HCT116 (cell line): Measurements from ENCODE around the gene RIPPLY2. TPM values are rescaled to one million over a fixed set of nuclear protein-coding genes. Genes with fewer than 3 reads are reported as not detected.

Source experiments
- ATAC-seq: fragments of 200-7000 bp; cut with Tn5 transposase; 2 replicates; pipeline ENCODE4 v1.9.1; 2020; ENCODE audit warnings: mild to moderate bottlenecking, moderate library complexity
- BruUV-seq: library from RNA; stranded (reverse); fragments of 400-500 nt; replicated peaks from 2 replicates; lab custom pipeline; 2021; lab: Mats Ljungman, UMichigan
- CTCF ChIA-PET: fragments of 300-600 bp; sonication (Branson Sonifier 250); formaldehyde crosslinking; loops from one replicate; lab custom pipeline; 2021; ENCODE audit warnings: antibody characterized with exemption; lab: Charles Lee
- POLR2A ChIA-PET: fragments of 300-600, 350-600 bp; sonication (Branson Sonifier 250); formaldehyde crosslinking; loops from one replicate; lab custom pipeline; 2021; ENCODE audit warnings: antibody characterized with exemption; lab: Charles Lee
- RAD21 ChIA-PET, 2 experiments: fragments of 300-600 bp; sonication (Branson Sonifier 250); formaldehyde crosslinking; loops; one replicate each; lab custom pipeline; 2023; ENCODE audit warnings: low total read pairs in 2 of 2; ENCODE audit not compliant: uncharacterized antibody in 2 of 2, unreplicated experiment in 2 of 2, low non-redundant PET in 1 of 2; lab: Charles Lee
- DNase-seq: peaks from one replicate; pipeline ENCODE4 v3.0.0-alpha.2; 2010; ENCODE audit warnings: low read depth, low spot score
- H2AFZ ChIP-seq: fragments of 200-600 bp; shearing (Covaris generic), sonication (generic); 2 replicates; pipeline ENCODE4 v1.6.1; 2017; ENCODE audit warnings: low read depth, mixed run types, mixed read lengths, antibody characterized with exemption, low read length; ENCODE audit not compliant: poor library complexity, severe bottlenecking
- H3K27ac ChIP-seq: 2 replicates; pipeline ENCODE4 v1.5.1; 2012; ENCODE audit warnings: low read depth, low read length
- H3K27me3 ChIP-seq: fragments of 200-600 bp; sonication (generic); 2 replicates; pipeline ENCODE4 v1.6.1; 2016; ENCODE audit warnings: mixed run types, low read length, mixed read lengths; ENCODE audit not compliant: insufficient read depth
- H3K36me3 ChIP-seq, 2 experiments: fragments of 200-500 bp in 1 of 2; fragments of 200-600 bp in 1 of 2; sonication (Bioruptor generic) in 1 of 2; sonication (generic) in 1 of 2; 2 replicates each; pipeline versions ENCODE4 v1.5.1 to v1.6.1; 2014 to 2016; ENCODE audit warnings: low read length in 2 of 2, inconsistent platforms in 1 of 2, mixed read lengths in 1 of 2, mixed run types in 1 of 2; ENCODE audit not compliant: insufficient read depth in 2 of 2, control insufficient read depth in 1 of 2
- H3K4me1 ChIP-seq, 2 experiments: fragments of 200-600 bp in 1 of 2; sonication (generic) in 1 of 2; 2 replicates each; pipeline versions ENCODE4 v1.5.1 to v1.6.1; 2012 to 2017; ENCODE audit warnings: low read length in 2 of 2, inconsistent platforms in 1 of 2, mild to moderate bottlenecking in 1 of 2, mixed read lengths in 1 of 2, mixed run types in 1 of 2, moderate library complexity in 1 of 2; ENCODE audit not compliant: insufficient read depth in 2 of 2, control insufficient read depth in 1 of 2
- H3K4me2 ChIP-seq: fragments of 200-600 bp; sonication (generic); 2 replicates; pipeline ENCODE4 v1.6.1; 2017; ENCODE audit warnings: mixed run types, low read length, mixed read lengths
- H3K4me3 ChIP-seq, 2 experiments: fragments of 200-600 bp in 1 of 2; sonication (generic) in 1 of 2; replicated peaks in 1 of 2; 2 replicates each; pipeline ENCODE4 v1.5.1; 2011 to 2016; ENCODE audit warnings: low read length in 2 of 2, control low read depth in 1 of 2, low read depth in 1 of 2, mild to moderate bottlenecking in 1 of 2, mixed read lengths in 1 of 2, mixed run types in 1 of 2
- H3K79me2 ChIP-seq: fragments of 200-600 bp; sonication (generic); 2 replicates; pipeline ENCODE4 v1.6.1; 2017; ENCODE audit warnings: mild to moderate bottlenecking, mixed run types, low read length, moderate library complexity, mixed read lengths; ENCODE audit not compliant: insufficient read depth
- H3K9ac ChIP-seq: fragments of 200-600 bp; sonication (generic); 2 replicates; pipeline ENCODE4 v1.6.1; 2016; ENCODE audit warnings: low read length, mixed read lengths
- H3K9me2 ChIP-seq: fragments of 200-600 bp; sonication (generic), shearing (Covaris generic); 2 replicates; pipeline ENCODE4 v1.6.1; 2017; ENCODE audit warnings: mixed run types, mild to moderate bottlenecking, moderate library complexity; ENCODE audit not compliant: insufficient read depth
- H3K9me3 ChIP-seq, 2 experiments: fragments of 200-500 bp in 1 of 2; fragments of 200-600 bp in 1 of 2; sonication (Bioruptor generic) in 1 of 2; sonication (generic) in 1 of 2; 2 replicates each; pipeline ENCODE4 v1.6.1; 2014 to 2017; ENCODE audit warnings: low read length in 2 of 2, mixed read lengths in 2 of 2, inconsistent platforms in 1 of 2, low read depth in 1 of 2, mild to moderate bottlenecking in 1 of 2, mixed run types in 1 of 2, moderate library complexity in 1 of 2; ENCODE audit not compliant: control insufficient read depth in 1 of 2, insufficient read depth in 1 of 2
- H4K20me1 ChIP-seq: fragments of 200-600 bp; sonication (generic), shearing (Covaris generic); 2 replicates; pipeline ENCODE4 v1.6.1; 2017; ENCODE audit warnings: mixed run types, mild to moderate bottlenecking, moderate library complexity; ENCODE audit not compliant: insufficient read depth
- CBX3 ChIP-seq: IDR thresholded peaks from 2 replicates; pipeline ENCODE4 v1.6.1; 2012; ENCODE audit warnings: low read depth
- CEBPB ChIP-seq: IDR thresholded peaks from 2 replicates; pipeline ENCODE4 v1.6.1; 2012; ENCODE audit warnings: low read depth
- ELF1 ChIP-seq: IDR thresholded peaks from 2 replicates; pipeline ENCODE4 v1.6.1; 2012; ENCODE audit warnings: low read depth, borderline replicate concordance
- POLR2A ChIP-seq: IDR thresholded peaks from 2 replicates; pipeline ENCODE4 v1.7.0; 2011; ENCODE audit warnings: borderline replicate concordance; ENCODE audit not compliant: insufficient read depth, insufficient read length; ENCODE audit errors: extremely low read depth
- POLR2AphosphoS5 ChIP-seq: IDR thresholded peaks from 2 replicates; pipeline ENCODE4 v1.6.1; 2011; ENCODE audit warnings: mild to moderate bottlenecking, low read depth, low read length, moderate library complexity
- RAD21 ChIP-seq: IDR thresholded peaks from 2 replicates; pipeline ENCODE4 v1.6.1; 2012; ENCODE audit warnings: low read depth, mild to moderate bottlenecking
- SP1 ChIP-seq: IDR thresholded peaks from 2 replicates; pipeline ENCODE4 v1.6.1; 2012; ENCODE audit warnings: low read depth
- SRF ChIP-seq: IDR thresholded peaks from 2 replicates; pipeline ENCODE4 v1.6.1; 2012; ENCODE audit warnings: low read depth
- TCF7L2 ChIP-seq: IDR thresholded peaks from 2 replicates; pipeline ENCODE4 v1.7.0; 2011; ENCODE audit warnings: borderline replicate concordance, inconsistent platforms; ENCODE audit not compliant: insufficient read depth, insufficient read length; ENCODE audit errors: extremely low read depth
- YY1 ChIP-seq: IDR thresholded peaks from 2 replicates; pipeline ENCODE4 v1.6.1; 2011; ENCODE audit warnings: low read length, low read depth, moderate library complexity, mild to moderate bottlenecking; ENCODE audit not compliant: insufficient replicate concordance; ENCODE audit errors: extremely low read depth
- ZNF274 ChIP-seq: fragments of 200-500 bp; sonication (Bioruptor generic); IDR thresholded peaks from 2 replicates; pipeline ENCODE4 v1.6.1; 2014; ENCODE audit warnings: mild to moderate bottlenecking, low read depth, low read length, inconsistent platforms
- intact Hi-C: fragments of 100-400 bp; cut with micrococcal nuclease; formaldehyde crosslinking; loops from 2 replicates; pipeline ENCODE4 v1.10.0; 2022
- total RNA-seq: library from RNA; stranded (reverse); gene quantifications from one replicate; pipeline ENCODE4 v1.2.1, GENCODE V29; 2021; ENCODE audit not compliant: unreplicated experiment
- TF ChIP-seq, protein P1 (sequence below): IDR thresholded peaks from 2 replicates; pipeline ENCODE4 v1.6.1; 2011; ENCODE audit warnings: mild to moderate bottlenecking, low read length, moderate library complexity; ENCODE audit not compliant: insufficient replicate concordance; ENCODE audit errors: extremely low read depth
- TF ChIP-seq, protein P2 (sequence below): IDR thresholded peaks from 2 replicates; pipeline ENCODE4 v1.6.1; 2012

Gene RIPPLY2
- total RNA-seq, 1 experiment from 2014 or later: not detected

DNA sequence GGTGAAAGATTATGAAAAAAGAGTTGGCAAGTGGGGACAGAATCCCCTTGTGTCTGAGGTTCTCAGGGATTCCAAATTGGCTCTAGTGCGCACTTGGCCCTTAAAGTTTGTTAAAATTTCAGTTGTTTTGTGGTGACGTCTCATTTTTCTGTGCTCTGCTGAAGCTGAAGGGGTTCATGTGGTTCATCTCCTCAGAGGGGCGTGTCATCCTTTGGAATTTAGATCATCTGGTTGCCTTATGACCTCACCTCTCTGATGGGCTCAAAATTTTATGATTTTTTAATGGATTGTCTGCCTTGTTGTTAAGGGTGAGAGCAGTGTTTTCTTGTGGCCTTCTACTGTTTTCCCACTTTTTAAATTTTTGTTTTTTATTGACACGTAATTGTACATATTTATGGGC is 26.6 kb downstream of the RIPPLY2 start:
- intact Hi-C loops: loop anchor here (5.0 to 10.0 kb wide), 3 partner anchors 535 to 1445 kb away; no protein-coding TSS in a partner anchor
- CTCF ChIA-PET: no interaction called here
- no peak overlapping the region for H3K4me3 ChIP-seq

More for the DNA sequence above, 26.6 kb downstream of the RIPPLY2 start:
- Histone ChIP-seq H3K9me2 (no peaks in the 10 kb centered on the region), H3K36me3 (no peaks in the 10 kb centered on the region), H3K27me3 (no peaks in the 10 kb centered on the region), H3K9ac (no peak overlapping the region), H3K9me3 (no peaks in the 10 kb centered on the region), H3K4me1 (no peaks in the 10 kb centered on the region), H3K27ac (no peak overlapping the region), H2AFZ (no peak overlapping the region), H3K79me2 (peaks cover 15% of the 10 kb centered on the region), H4K20me1 (no peaks in the 10 kb centered on the region), H3K4me2 (no peak overlapping the region)
- no peak for DNase-seq
- TF ChIP-seq ELF1 (no peak), SRF (no peak), CBX3 (no peak), POLR2AphosphoS5 (no peak), POLR2A (no peak), RAD21 (no peak), SP1 (no peak), ZNF274 (no peak), CEBPB (no peak), YY1 (no peak), TCF7L2 (no peak)
- TF ChIP-seq, protein P1, sequence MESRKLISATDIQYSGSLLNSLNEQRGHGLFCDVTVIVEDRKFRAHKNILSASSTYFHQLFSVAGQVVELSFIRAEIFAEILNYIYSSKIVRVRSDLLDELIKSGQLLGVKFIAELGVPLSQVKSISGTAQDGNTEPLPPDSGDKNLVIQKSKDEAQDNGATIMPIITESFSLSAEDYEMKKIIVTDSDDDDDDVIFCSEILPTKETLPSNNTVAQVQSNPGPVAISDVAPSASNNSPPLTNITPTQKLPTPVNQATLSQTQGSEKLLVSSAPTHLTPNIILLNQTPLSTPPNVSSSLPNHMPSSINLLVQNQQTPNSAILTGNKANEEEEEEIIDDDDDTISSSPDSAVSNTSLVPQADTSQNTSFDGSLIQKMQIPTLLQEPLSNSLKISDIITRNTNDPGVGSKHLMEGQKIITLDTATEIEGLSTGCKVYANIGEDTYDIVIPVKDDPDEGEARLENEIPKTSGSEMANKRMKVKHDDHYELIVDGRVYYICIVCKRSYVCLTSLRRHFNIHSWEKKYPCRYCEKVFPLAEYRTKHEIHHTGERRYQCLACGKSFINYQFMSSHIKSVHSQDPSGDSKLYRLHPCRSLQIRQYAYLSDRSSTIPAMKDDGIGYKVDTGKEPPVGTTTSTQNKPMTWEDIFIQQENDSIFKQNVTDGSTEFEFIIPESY: no peak
- TF ChIP-seq, protein P2, sequence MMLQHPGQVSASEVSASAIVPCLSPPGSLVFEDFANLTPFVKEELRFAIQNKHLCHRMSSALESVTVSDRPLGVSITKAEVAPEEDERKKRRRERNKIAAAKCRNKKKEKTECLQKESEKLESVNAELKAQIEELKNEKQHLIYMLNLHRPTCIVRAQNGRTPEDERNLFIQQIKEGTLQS: no peak
- ChIA-PET POLR2A (no interaction called here), RAD21 (no interaction called here)
- ATAC-seq: no peak
- no TSS peak for BruUV-seq
